ENCODE measurements around the gene TUBA1B.
A peak's percentile ranks its signal among the peaks of the same experiment; 100 is the strongest.

TUBA1B gene

GRCh38 chr12:49131894-49132461 is 783 bp upstream of the TUBA1B start:
- no peak for TF ChIP-seq GATA3 (IDR thresholded peaks at IDR 0.05; ENCODE audit: low read depth, low read length)
- no peak for TF ChIP-seq GATA2 (IDR thresholded peaks at IDR 0.05; ENCODE audit: low read depth, low read length)

- TF ChIP-seq GATA3 (IDR thresholded peaks at IDR 0.05; ENCODE audit: low read depth, low read length) (no peak), GATA2 (IDR thresholded peaks at IDR 0.05; ENCODE audit: low read depth, low read length) (peak; percentile 42; the same call in 1 of the 2 replicates)
Measured at GRCh38 chr12:49130151-49131050, 794 bp downstream of the TUBA1B start.

GRCh38 chr12:49129332-49130150 is 1.7 kb downstream of the TUBA1B start:
- TF ChIP-seq GATA2 (IDR thresholded peaks at IDR 0.05; ENCODE audit: low read depth, low read length): no peak

- no peak for TF ChIP-seq GATA2 (IDR thresholded peaks at IDR 0.05; ENCODE audit: low read depth, low read length)
- no peak for TF ChIP-seq GATA3 (IDR thresholded peaks at IDR 0.05; ENCODE audit: low read depth, low read length)
Measured at GRCh38 chr12:49126852-49127763, 4.1 kb downstream of the TUBA1B start.

- no peak for TF ChIP-seq GATA3 (IDR thresholded peaks at IDR 0.05; ENCODE audit: low read depth, low read length)
- TF ChIP-seq GATA2 (IDR thresholded peaks at IDR 0.05; ENCODE audit: low read depth, low read length): no peak
Measured at GRCh38 chr12:49121047-49121696, 10.0 kb downstream of the TUBA1B start.

- TF ChIP-seq GATA3 (IDR thresholded peaks at IDR 0.05; ENCODE audit: low read depth, low read length) (no peak), GATA2 (IDR thresholded peaks at IDR 0.05; ENCODE audit: low read depth, low read length) (no peak)
Measured at GRCh38 chr12:49111206-49111605, 20.0 kb downstream of the TUBA1B start.

- TF ChIP-seq GATA3 (IDR thresholded peaks at IDR 0.05; ENCODE audit: low read depth, low read length) (no peak), GATA2 (IDR thresholded peaks at IDR 0.05; ENCODE audit: low read depth, low read length) (peak; percentile 66)
Measured at GRCh38 chr12:49110464-49111155, 20.6 kb downstream of the TUBA1B start, which contains the start of gene LMBR1L. Gene LMBR1L, minus strand, starts transcription at chr12:49110847. Its CDS starts 292 bp downstream, at chr12:49110555.

GRCh38 chr12:49109641-49110463 is 21.3 kb downstream of the TUBA1B start:
- TF ChIP-seq GATA2 (IDR thresholded peaks at IDR 0.05; ENCODE audit: low read depth, low read length) (no peak), GATA3 (IDR thresholded peaks at IDR 0.05; ENCODE audit: low read depth, low read length) (no peak)

GRCh38 chr12:49108958-49109404 is 22.2 kb downstream of the TUBA1B start:
- TF ChIP-seq GATA2 (IDR thresholded peaks at IDR 0.05; ENCODE audit: low read depth, low read length) (no peak), GATA3 (IDR thresholded peaks at IDR 0.05; ENCODE audit: low read depth, low read length) (no peak)

GRCh38 chr12:49105504-49106084 is 25.6 kb downstream of the TUBA1B start:
- no peak for TF ChIP-seq GATA2 (IDR thresholded peaks at IDR 0.05; ENCODE audit: low read depth, low read length)
- TF ChIP-seq GATA3 (IDR thresholded peaks at IDR 0.05; ENCODE audit: low read depth, low read length): no peak

- TF ChIP-seq GATA3 (IDR thresholded peaks at IDR 0.05; ENCODE audit: low read depth, low read length) (no peak), GATA2 (IDR thresholded peaks at IDR 0.05; ENCODE audit: low read depth, low read length) (no peak)
Measured at GRCh38 chr12:49104822-49105221, 26.4 kb downstream of the TUBA1B start.

Measured in SH-SY5Y (cell line).